GM19397 (cell line): ENCODE measurements around the gene ASCL5.

Experiments
- ATAC-seq: cut with Tn5 transposase; IDR thresholded peaks from one replicate; pipeline ENCODE4 v1.9.1; 2021; ENCODE audit warnings: mild to moderate bottlenecking, moderate library complexity; ENCODE audit not compliant: unreplicated experiment

ASCL5 gene

DNA sequence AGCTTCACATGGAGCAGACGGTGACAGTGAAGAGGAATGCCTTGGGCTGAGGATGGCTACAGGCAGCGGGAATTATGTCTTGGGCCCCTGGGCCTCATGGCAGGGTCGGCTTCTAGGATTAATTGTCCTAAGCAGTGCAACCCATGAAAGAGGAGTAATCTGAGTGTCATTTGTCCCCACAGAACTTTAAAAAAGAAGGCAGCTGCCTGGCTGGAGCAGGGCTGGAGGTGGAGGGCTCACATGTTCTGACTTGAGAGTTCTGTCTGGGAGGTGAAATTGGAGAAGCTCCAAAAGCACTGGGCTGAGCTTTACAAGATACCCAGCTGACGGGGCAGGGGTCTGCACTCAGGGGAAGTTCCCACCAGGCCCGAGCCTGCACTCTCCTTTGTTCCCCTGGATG is 37.4 kb downstream of the ASCL5 start:
- ATAC-seq = no peak

DNA sequence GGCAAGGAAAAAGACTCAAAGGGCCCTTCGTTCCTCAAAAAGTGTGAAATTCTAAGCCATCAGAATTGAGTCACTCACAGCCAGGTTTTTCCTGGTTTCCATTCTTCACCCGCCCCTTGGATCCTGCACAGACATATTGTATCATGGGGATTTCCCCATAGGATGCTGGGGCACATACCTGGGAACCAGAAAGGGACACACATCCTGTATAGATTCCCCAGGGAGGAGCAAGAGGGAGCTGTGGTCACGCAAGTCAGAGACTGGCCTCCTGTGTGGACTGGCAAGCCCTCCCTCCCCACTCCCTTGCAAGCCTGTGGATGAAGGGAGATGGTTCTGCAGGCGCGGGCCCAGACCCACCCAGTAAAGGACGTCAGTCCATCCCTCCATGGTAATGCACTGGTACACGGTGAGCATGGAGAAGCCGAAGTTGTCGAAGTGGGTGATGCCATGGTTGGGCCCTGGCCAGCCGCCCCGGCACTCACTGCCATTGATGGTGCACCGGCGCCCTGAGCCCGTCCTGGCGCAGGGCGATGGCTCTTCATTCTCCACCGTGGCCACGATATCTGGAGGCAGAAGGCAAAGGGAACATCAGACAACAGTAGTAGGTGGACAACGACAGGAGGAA is 38.0 kb downstream of the ASCL5 start:
- ATAC-seq = no peak

DNA sequence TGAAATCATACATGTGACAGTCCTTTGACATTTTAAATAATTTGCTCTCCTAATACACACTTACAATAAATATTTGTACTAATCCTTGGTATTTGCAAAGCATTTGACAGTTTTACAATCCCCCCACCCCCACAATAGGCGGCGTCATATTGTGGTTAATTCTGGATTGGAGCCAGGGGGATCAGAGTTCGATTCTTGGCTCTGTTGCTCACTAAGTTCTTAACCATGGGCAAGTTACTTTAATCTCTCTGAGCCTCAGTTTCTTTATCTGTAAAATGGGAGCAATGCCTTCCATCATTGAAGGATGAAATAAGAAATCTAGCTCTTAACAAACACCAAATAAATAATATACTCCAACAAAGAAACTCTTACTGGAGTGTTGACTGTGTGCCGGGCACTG is 38.6 kb downstream of the ASCL5 start:
- ATAC-seq = no peak

DNA sequence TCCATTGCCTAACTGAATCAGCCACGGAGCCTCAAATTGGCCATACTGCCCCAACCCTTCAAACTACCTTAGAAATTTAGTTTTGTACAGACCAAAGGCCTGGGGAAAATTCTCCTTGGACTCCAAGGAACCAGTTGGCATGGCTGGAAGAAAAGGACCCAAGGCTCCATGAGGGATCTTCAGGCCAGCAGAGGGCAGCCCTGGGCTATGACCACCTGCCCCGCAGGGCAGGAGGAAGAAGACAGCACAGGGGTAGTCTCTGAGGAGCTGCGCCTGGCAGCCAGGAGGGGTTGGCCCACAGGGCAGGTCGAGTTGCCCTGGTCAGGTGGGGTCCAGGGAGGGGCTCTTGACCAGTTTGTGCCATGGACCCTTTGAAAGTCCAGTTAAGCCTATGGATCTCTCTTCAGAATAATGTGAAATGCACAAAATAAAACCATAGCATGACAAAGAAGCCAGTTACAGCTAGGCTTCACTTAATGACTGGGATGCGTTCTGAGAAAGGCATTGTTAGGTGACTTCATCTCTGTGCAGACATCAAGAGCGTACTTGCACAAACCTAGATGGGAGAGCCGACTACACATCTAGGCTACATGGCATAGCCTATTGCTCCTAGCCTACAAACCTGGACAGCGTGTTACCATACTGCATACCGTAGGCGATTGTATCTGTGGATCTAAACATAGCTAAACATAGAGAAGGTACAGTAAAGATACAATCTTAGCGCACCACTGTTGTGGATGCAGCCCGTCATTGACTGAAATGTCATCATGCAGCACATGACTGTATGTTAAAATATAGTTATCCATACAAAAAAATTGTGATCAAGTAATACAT is 40.9 kb downstream of the ASCL5 start:
- no peak for ATAC-seq

DNA sequence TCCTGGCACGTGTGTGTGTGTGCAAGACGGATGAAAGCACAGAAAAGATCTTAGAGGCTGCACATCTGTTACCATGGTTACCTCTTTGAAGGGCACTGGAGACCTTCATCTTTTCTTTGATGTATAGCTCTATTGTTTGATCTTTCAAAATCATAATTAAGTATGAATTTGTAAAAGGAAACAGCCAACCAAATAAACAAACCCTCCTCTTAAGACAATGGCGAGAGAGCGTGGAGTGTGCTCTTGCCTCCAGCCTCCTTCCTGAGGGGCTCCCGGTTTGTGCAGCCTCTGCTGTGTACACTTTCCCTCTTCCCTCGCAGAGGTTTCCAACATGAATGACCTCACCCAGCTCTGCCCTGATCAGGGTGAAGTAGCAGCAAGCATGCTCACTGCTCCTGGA is 42.7 kb downstream of the ASCL5 start:
- ATAC-seq = no peak

DNA sequence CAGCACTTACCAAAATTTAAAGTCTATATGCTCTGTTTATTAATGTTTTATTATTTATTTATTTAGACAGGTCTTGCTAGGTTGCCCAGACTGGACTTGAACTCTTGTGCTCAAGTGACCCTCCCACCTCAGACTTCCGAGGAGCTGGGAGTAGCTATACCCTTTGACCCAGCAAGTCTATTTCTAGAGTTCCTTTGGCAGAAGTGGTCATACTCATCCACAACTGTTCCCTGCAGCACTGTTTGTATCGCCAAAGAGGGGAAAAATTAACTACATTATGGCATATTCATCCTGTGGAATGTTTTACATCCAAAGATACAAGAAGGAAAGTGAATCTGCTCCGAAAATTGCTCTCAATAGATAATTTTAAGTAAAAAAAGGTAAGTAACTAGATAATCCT is 43.2 kb downstream of the ASCL5 start:
- ATAC-seq = no peak

DNA sequence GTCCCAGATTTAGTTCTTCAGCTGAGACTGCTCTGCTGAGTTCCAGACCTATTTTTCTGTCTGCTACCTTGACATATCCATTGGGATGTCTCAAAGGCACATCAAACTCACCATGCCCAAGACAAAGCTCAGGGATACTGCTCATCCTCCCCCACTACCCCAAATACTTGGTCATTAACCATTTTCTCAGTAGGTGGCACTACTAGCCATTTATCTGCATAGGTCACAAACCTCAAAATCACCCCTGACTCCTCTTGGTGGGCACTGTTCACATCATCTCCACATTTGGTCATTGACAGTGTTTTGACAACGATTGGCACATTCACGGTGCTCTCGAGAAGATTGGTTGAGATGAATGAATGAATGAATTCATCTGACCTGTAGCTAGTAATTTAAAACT is 46.8 kb downstream of the ASCL5 start:
- ATAC-seq = no peak

DNA sequence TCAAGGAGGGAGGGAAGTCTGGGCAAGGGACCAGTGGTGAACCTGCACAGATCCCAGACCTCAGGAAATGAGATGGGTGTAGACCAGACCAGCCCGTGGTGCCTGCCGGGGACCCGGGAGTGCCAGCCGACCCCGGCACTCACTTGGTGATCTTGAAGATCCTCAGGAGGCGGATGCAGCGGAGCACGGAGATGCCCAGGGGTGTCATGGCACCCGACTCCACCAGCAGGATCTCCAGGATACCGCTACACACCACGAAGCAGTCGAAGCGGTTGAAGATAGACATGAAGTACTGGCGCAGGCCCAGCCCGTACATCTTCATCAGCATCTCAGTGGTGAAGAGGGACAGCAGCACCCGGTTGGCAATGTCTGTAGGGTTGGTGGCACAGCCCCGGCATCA is 49.2 kb downstream of the ASCL5 start:
- ATAC-seq = no peak

DNA sequence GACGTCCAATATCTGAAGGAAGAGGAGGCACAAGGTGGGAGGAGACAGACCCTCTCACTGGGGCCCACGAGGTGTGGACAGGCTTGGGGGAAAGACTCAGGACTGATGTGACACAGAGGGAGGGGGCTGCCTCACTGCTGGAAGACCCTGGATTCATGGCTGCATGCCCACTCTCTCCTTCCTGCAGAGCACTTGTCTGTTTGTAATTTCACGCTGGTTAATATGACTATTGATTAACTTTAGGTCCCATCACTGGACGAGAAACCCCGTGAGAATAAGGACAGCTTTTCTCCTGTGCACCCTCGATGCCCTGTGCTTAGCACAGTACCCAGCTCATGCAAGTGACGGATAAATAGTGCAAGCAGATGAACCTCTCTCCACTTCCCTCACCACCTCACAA is 49.9 kb downstream of the ASCL5 start:
- no peak for ATAC-seq

DNA sequence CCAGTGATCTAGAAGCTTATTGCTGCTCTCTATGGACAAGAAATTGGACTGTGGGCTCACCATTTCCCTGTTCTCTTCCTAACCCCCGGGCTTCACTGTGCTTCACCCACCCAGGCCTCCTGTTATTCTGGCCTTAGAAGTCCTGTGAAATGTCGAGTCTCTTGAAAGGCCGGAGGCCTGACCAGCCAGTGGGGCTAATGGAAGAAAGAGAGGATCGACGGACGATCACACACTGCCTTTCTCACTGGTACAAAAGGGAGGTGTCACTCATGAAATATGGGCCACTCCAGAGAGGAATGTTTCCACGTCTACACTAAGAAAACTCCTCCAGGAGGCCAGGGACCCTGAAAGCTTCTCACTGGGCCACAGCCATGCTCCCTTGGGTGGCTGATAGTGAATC is 50.9 kb downstream of the ASCL5 start:
- ATAC-seq = no peak

DNA sequence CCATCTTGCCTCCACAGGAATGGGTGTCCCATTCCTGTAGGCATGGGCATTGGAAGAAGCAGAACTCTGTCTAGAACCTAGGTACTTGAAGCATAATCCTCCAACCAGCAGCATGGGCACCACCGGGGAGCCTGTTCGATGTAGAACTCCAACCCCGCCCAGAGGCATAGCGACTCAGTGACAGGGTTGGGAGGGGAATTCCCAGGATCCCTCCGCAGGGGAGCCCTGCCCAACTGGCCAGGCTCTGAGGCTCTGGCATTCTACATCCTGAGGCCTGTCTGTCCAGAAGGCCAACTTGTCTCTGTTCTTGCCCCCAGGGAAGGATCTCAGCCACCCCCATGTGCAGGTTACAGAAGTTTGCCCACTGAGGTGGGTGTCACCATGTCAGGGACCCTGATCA is 53.0 kb downstream of the ASCL5 start:
- no peak for ATAC-seq

DNA sequence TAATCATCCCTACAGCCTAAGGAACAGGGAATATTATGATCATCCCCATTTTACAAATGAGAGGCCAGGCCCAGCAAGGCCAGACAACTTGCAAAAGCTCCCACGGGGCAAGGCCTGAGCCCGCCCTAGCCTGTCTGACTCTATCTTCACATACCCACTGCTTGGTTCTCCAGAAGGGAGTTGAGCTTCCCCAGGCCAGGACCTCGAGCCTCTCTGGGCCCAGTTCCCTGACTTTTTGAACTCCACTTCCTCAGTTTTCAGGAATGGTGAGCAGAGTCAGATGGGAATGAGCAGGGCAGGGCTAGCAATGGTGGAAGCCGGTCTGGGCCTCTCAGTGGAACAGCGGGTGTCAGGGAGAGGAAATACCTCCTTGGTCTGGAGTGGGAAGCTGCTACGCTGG is 54.1 kb downstream of the ASCL5 start:
- no peak for ATAC-seq

DNA sequence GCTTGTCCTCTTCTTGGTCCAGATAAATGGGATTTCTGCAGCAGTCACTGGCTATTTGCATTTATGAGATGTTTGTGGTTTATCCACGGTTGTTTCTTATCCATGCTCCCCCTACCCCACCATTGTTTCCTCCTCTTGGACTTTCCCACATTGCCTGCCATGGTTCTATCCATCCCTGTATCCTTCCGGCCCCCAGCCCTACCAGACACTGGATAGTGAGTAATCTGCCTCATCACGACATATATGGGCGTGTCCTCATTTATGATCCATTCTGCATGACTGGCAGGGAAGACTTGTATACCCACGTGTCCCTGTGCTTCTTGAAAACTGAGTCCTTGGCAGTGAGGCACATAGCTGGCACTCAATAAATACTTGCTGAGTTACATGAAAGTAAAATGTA is 54.8 kb downstream of the ASCL5 start:
- ATAC-seq = no peak

DNA sequence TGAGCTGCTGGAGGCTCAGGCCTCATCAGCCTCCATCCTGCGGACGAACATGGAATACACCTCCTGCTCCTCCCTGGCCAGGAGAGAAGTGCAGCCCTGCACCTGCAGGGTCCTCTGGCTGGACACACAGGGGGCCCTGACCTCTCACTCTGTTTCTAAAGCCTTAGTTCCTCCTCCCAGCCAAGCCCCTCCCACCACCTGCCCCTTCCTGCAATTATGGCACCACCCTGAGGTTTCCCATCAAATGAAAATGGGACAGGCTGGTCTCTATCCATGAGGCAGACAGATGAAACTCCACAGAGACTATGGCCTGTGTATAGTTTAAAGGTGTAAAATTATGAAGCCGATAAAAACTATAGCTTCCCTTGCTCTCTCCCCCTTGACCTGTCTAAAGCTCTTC is 57.3 kb downstream of the ASCL5 start:
- no peak for ATAC-seq

DNA sequence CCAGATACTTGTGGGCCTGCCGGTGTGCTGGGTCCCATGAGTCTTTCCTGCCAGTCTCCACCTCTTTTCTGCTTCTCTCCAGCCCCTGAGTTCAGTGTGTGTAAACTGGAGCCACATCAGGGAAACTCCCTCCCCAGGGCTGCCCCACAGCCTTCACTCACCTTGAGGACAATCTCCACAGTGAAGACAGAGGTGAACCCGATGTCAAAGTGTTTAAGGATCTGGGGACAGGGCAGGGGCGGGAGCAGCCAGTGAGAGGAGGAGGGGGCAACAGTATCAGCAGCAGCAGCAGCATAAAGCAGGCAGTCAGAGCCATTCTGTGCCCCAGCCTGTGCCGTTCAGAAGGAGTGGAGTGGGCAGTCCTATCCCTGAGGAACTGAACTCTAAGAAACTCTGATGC is 58.0 kb downstream of the ASCL5 start:
- ATAC-seq = no peak

DNA sequence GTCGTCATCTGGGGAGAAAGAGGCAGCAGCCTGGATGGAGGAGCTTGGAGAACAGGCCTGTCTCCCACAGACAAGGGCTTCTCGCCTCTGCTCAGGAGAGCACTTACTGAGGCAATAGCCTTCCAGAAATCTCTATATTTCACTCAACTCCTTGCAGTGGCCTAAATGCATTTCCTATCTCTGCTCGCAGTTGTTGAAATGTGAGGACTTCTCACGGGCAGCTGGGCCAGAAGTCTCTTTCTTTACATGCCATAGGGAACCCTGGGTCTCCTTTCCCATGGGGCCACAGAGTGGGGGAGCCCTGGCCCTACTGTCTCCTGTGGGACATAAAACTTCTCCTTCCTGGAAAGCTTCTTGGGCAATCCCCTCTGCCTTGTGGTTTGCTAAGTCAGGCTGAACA is 60.0 kb downstream of the ASCL5 start:
- ATAC-seq = no peak

DNA sequence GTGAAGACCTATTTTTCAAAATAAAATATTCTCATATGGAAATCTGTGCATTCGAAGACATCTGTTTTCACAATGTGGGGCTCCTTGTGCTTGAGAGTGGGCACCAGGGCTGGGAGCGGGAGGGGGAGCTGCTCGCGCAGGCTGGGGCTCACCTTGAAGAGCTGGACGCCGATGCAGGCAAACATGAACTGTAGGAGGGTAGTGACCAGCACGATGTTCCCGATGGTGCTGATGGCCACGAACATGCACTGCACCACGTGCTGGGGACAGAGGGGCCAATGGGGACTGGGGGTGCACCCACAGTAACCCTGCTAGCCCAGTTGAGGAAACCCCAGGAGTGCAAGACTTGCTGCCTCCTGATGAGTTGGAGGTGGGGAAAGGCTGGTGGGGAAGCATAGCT is 61.3 kb downstream of the ASCL5 start:
- ATAC-seq = no peak

DNA sequence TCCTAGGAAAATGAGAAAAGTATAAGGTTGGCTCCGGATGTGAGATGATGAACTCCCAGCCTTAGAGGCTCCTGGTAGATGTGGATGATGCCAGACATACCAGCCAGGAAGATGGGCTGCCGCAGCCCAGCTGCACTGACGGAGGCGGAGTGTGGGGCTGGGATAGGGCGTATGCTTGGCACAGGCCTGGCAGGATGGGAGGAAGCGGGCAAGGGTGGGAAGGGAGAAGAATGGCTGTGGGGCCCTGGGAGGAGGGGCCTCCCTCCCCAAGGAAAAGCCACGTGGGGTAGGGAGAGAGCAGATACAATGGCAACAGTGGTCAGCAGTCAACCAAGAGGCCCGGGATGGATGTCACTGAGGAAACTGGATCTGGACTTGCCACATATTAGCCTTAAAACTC is 62.2 kb downstream of the ASCL5 start:
- ATAC-seq = no peak
